NCI-H510A treated with DMSO at 0.1 percent for 48 hours (cell line): Measurements from ENCODE around the gene LRRC46.

Experiments used
- DNase-seq: peaks from one replicate; lab custom pipeline; 2025; lab: John Stamatoyannopoulos, UW

Gene LRRC46

GRCh38 chr17:47851764-47852112, 20.3 kb downstream of the LRRC46 start:
- DNase-seq = no peak

GRCh38 chr17:47852113-47852949, 20.9 kb downstream of the LRRC46 start:
- no peak for DNase-seq

GRCh38 chr17:47853616-47854015, 22.1 kb downstream of the LRRC46 start:
- DNase-seq = no peak

- DNase-seq = no peak
Observed at GRCh38 chr17:47855737-47856136, 24.3 kb downstream of the LRRC46 start.

GRCh38 chr17:47856830-47857229, 25.4 kb downstream of the LRRC46 start:
- DNase-seq = no peak

- DNase-seq = no peak
Observed at GRCh38 chr17:47857551-47858455, 26.3 kb downstream of the LRRC46 start.

GRCh38 chr17:47860386-47860785, 28.9 kb downstream of the LRRC46 start:
- no peak for DNase-seq

GRCh38 chr17:47862621-47863440, 31.4 kb downstream of the LRRC46 start:
- DNase-seq = no peak

GRCh38 chr17:47864791-47865216, 33.3 kb downstream of the LRRC46 start:
- DNase-seq = no peak

GRCh38 chr17:47866941-47867340, 35.5 kb downstream of the LRRC46 start:
- no peak for DNase-seq

GRCh38 chr17:47867813-47868533, 36.5 kb downstream of the LRRC46 start:
- no peak for DNase-seq

GRCh38 chr17:47869114-47869513, 37.6 kb downstream of the LRRC46 start:
- DNase-seq = no peak

GRCh38 chr17:47870056-47870455, 38.6 kb downstream of the LRRC46 start:
- DNase-seq = no peak

GRCh38 chr17:47871048-47871447, 39.6 kb downstream of the LRRC46 start:
- DNase-seq = no peak

GRCh38 chr17:47872019-47872650, 40.7 kb downstream of the LRRC46 start:
- no peak for DNase-seq

GRCh38 chr17:47872651-47873161, 41.2 kb downstream of the LRRC46 start:
- DNase-seq = no peak

GRCh38 chr17:47873200-47874090, 42.0 kb downstream of the LRRC46 start:
- DNase-seq = no peak

- DNase-seq = no peak
Observed at GRCh38 chr17:47875011-47875985, 43.8 kb downstream of the LRRC46 start.
